ENCODE data around the gene GPR37L1.

The GPR37L1 gene

DNA sequence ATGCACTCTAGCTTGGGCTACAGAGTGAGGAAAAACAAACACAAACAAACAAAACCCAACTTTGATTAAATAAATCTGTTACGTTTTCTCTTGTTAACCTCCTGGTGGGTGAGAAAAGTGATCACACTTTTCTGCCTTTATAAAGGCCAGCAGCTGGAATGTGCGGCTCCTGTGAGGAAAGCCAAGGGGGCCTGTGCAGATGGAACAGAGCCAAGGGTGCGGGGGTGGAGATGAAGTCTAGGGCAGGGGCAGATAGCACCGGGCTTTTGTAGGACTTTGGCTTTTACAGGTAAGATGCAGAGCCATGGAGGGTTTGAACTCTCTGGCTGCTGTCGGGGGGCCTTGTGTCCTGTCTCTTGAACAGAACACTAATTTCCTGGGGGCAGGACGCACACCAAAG lies 40.7 kb upstream of the GPR37L1 start:
- TF ChIP-seq, protein P1, sequence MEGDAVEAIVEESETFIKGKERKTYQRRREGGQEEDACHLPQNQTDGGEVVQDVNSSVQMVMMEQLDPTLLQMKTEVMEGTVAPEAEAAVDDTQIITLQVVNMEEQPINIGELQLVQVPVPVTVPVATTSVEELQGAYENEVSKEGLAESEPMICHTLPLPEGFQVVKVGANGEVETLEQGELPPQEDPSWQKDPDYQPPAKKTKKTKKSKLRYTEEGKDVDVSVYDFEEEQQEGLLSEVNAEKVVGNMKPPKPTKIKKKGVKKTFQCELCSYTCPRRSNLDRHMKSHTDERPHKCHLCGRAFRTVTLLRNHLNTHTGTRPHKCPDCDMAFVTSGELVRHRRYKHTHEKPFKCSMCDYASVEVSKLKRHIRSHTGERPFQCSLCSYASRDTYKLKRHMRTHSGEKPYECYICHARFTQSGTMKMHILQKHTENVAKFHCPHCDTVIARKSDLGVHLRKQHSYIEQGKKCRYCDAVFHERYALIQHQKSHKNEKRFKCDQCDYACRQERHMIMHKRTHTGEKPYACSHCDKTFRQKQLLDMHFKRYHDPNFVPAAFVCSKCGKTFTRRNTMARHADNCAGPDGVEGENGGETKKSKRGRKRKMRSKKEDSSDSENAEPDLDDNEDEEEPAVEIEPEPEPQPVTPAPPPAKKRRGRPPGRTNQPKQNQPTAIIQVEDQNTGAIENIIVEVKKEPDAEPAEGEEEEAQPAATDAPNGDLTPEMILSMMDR (IDR thresholded peaks at IDR 0.05; ENCODE audit: low read depth, low read length, missing control alignments) = no peak
- in situ Hi-C loops (cut with HindIII; ENCODE audit: low sequenced_read_pairs) = no loop called here
- H3K4me3 ChIP-seq (ENCODE audit: low read depth, low read length) = no peak overlapping the region
- DNase-seq (ENCODE audit: low read depth) = no peak

DNA sequence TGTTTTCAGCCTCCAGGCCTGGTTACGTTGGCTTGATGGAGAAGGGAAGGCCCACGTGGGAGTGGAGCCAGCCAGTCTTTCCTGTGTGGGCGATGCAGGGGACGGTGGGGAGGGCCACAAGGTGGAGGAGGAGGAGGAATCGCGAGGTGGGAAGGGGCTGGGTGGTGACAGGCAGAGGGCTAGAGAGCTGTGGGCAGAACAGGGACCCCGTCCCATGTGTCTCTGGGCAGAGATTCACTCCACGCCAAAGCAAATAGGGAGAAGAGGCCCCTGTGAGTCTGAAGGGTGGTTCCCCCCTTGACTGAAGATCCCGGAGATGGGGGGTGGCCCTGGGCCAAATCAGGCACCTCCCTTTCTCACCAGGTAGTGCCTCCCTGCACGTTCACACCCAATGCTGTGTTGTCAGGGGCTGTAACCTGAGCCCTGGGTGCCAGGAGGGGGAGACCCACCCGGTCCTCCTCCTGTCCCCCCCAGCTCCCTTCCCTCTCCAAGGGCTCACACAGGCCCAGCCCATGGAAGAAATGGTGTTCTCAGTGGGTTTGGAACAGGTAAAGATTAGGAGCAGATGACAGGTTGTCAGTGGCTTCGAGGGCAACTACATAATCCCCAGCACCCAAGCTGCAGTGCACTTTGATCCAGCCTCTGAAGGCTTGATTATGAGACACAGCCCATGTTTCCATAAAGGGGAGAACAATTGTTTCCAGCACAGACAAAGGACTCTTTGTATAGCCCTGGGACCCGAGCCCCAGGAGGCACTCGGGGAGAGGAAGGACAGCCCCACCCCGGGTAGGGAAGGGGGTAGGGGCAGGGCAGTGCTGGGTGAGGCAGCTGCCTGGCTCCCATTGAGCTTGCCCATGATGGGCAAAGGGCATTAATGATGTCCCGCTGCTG lies 37.7 kb upstream of the GPR37L1 start:
- no peak for DNase-seq (ENCODE audit: low read depth)
- in situ Hi-C loops (cut with HindIII; ENCODE audit: low sequenced_read_pairs) = no loop called here
- TF ChIP-seq, protein P1 (IDR thresholded peaks at IDR 0.05; ENCODE audit: low read depth, low read length, missing control alignments) = no peak
- H3K4me3 ChIP-seq (ENCODE audit: low read depth, low read length) = no peak overlapping the region

DNA sequence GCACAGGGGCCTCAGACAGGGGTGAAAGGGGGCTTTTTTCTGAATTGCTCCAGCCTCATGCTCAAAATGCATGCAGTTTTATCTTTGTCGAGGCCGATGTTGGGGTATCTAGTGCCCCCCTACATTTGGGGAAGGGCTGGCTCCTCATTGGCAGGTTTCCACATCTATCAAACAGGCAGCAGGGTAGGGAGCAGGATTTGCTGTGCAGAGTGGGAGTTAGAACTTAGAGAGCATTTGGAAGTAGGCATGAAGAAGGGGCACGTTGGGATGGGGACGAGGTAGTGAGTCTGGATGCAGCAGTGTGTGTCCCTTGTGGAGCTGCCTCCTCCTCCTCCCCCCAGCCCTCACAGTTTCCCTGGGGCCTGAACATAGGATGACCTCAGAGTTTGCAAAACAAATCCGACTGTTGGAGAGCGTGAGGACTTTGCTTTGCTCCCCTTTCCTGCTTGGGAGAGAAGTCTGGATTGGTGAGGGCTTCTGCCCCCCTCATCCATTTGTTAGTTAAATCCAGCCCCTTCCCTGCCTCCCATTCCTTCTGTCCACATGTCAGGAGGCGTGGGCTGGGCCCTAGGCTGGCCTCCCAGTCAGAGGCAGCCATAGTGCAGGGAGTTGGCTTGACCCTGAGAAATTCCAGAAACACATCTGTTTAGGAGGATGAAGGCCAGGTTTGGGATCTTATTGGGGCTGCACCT lies 36.9 kb upstream of the GPR37L1 start:
- TF ChIP-seq, protein P1 (IDR thresholded peaks at IDR 0.05; ENCODE audit: low read depth, low read length, missing control alignments) = no peak

GRCh38 chr1:202086579-202087350 lies 36.0 kb upstream of the GPR37L1 start:
- TF ChIP-seq, protein P1 (IDR thresholded peaks at IDR 0.05; ENCODE audit: low read depth, low read length, missing control alignments) = no peak
- in situ Hi-C loops (cut with HindIII; ENCODE audit: low sequenced_read_pairs) = no loop called here
- no peak overlapping the region for H3K4me3 ChIP-seq (ENCODE audit: low read depth, low read length)

More for the DNA sequence above, 36.9 kb upstream of the GPR37L1 start:
- no peak overlapping the region for H3K4me3 ChIP-seq (ENCODE audit: low read depth, low read length)
- no peak for DNase-seq (ENCODE audit: low read depth)
- in situ Hi-C loops (cut with HindIII; ENCODE audit: low sequenced_read_pairs) = no loop called here

DNA sequence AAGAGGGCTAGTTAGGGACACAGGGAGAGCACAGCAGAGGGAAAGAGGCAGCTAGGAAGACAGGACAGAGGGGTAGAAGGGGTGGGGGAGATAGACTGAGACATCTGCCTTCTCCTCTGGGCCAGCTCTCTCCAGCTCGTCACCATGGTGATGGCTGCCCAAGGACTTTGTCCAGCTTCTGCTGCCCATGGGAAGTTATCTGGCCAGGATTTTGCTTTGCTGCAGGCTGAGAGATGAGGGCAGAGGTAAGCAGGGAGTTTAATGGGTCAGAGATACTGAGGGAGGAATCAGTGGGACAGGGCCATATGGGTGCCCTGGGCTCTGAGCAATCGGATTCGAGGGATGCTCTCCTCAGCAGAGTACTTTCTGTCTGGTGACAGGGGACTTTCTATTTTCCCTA lies 34.5 kb upstream of the GPR37L1 start:
- H3K4me3 ChIP-seq (ENCODE audit: low read depth, low read length) = no peak overlapping the region
- TF ChIP-seq, protein P1 (IDR thresholded peaks at IDR 0.05; ENCODE audit: low read depth, low read length, missing control alignments) = no peak
- DNase-seq (ENCODE audit: low read depth) = no peak
- in situ Hi-C loops (cut with HindIII; ENCODE audit: low sequenced_read_pairs) = no loop called here

More at GRCh38 chr1:202086579-202087350, 36.0 kb upstream of the GPR37L1 start:
- no peak for DNase-seq (ENCODE audit: low read depth)

DNA sequence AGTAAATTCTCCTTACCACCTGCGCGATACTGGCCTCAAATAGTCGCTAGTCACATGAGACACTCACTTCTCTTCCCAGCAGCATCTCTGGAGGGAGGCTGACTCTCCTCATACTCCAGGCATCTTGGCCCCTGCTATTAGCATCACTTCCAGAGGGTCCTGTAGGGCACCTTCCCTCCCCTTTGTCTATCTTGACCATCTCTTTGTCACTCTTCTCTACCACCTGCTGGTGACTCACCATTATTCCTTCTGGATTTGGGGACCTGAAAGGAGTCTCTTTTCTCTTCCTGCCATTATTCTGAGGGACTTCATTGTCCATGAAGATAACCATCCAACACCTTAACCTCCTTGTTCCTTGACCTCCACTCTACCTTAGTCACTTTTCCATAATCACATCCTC lies 31.7 kb upstream of the GPR37L1 start:
- in situ Hi-C loops (cut with HindIII; ENCODE audit: low sequenced_read_pairs) = no loop called here
- TF ChIP-seq, protein P1 (IDR thresholded peaks at IDR 0.05; ENCODE audit: low read depth, low read length, missing control alignments) = no peak
- no peak overlapping the region for H3K4me3 ChIP-seq (ENCODE audit: low read depth, low read length)
- DNase-seq (ENCODE audit: low read depth) = no peak
